ENCODE measurements around the gene XRCC5. TPM values are rescaled to one million over a fixed set of nuclear protein-coding genes. Genes with fewer than 3 reads are reported as not detected.

The XRCC5 gene
- total and polyA plus RNA-seq, 2 donors (not counting 3 experiments of a cell fraction or from before 2014, with no cell fraction given), result 267 to 319 TPM

GRCh38 chr2:216147172-216148131 lies 38.3 kb downstream of the XRCC5 start:
- no peaks in the 10 kb centered on the region for H3K27me3 ChIP-seq (ENCODE audit: control insufficient read depth in 2 of 2, insufficient read depth in 2 of 2, low read length in 2 of 2)
- no peak overlapping the region for H3K4me3 ChIP-seq (replicated peaks in 1 of 3; ENCODE audit: insufficient read depth in 1 of 3, low read depth in 1 of 3, low read length in 3 of 3)
- BruUV-seq (replicated peaks), result no TSS peak
- H3K9ac ChIP-seq (replicated peaks; ENCODE audit: extremely low read depth, insufficient read depth, low read length), result no peak overlapping the region
- peaks cover 27% of the 10 kb centered on the region for H3K4me1 ChIP-seq (ENCODE audit: control insufficient read depth, extremely low read depth, insufficient read depth, low read length)
- ChIA-PET POLR2A (no interaction called here), CTCF (interaction anchor here (1.2 to 1.3 kb wide), 2 partner anchors 256 kb away, joined by 3 to 4 read pairs; no protein-coding TSS in a partner anchor)
- FAIRE-seq (no peak), DNase-seq (ENCODE audit: low read depth, low spot score) (no peak)
- intact Hi-C loops (cut with micrococcal nuclease), result loop anchor here (5.0 to 10.0 kb wide), 2 partner anchors 265 to 347 kb away; partner anchors contain the start of genes RPL37A and SMARCAL1
- H2AFZ ChIP-seq (ENCODE audit: low read depth, low read length), result no peak overlapping the region
- no peaks in the 10 kb centered on the region for H3K9me1 ChIP-seq (replicated peaks; ENCODE audit: control insufficient read depth, extremely low read depth, insufficient read depth, low read length)
- peaks cover 42% of the 10 kb centered on the region for H3K79me2 ChIP-seq (ENCODE audit: control insufficient read depth, insufficient read depth, low read length)
- dilution Hi-C loops (cut with MboI; ENCODE audit: extremely low pct_ligation_motif_present, low sequenced_read_pairs), result no loop called here
- peaks cover 23 to 50% of the 10 kb centered on the region in 2 experiments for H3K36me3 ChIP-seq (ENCODE audit: control insufficient read depth in 2 of 2, extremely low read depth in 1 of 2, insufficient read depth in 2 of 2, low read length in 2 of 2)
- H3K27ac ChIP-seq (ENCODE audit: insufficient read depth, low read depth, low read length), result no peak overlapping the region
- TF ChIP-seq POLR2AphosphoS5 (IDR thresholded peaks at IDR 0.05; ENCODE audit: insufficient read depth, low read depth, low read length) (no peak), FOS (IDR thresholded peaks at IDR 0.05; ENCODE audit: borderline replicate concordance, insufficient read depth, low read length) (no peak), CTCF (IDR thresholded peaks at IDR 0.05; ENCODE audit: extremely low read depth in 1 of 2, insufficient read depth in 1 of 2, low read depth in 1 of 2, low read length in 2 of 2) (no peak), MAX (IDR thresholded peaks at IDR 0.05; ENCODE audit: insufficient read depth, insufficient read length) (no peak), GATA2 (IDR thresholded peaks at IDR 0.05; ENCODE audit: insufficient read depth, insufficient read length, low read depth, low read length) (no peak)
- no peak overlapping the region for H3K4me2 ChIP-seq (ENCODE audit: insufficient read depth, low read length)
- H4K20me1 ChIP-seq (replicated peaks; ENCODE audit: control insufficient read depth, extremely low read depth, insufficient read depth, low read length), result peaks cover 2% of the 10 kb centered on the region
- H3K9me3 ChIP-seq (replicated peaks; ENCODE audit: control insufficient read depth, insufficient read depth, low read length), result no peaks in the 10 kb centered on the region

Measured in endothelial cell of umbilical vein (primary cell).